PC-9 (cell line): ENCODE measurements around the gene MED13L.

Experiments used
- EZH2 ChIP-seq: fragments of 200-600 bp; sonication (generic); IDR thresholded peaks from 2 replicates; pipeline ENCODE4 v1.8.0; 2017; ENCODE audit warnings: antibody characterized with exemption, low read depth
- TF ChIP-seq, protein P1 (sequence below): fragments of 200-600 bp; sonication (generic); conservative IDR thresholded peaks from 2 replicates; pipeline ENCODE4 v1.6.1; 2017; ENCODE audit warnings: mixed run types, antibody characterized with exemption, mild to moderate bottlenecking, moderate library complexity

GRCh38 chr12:116246490-116247179 is 30.9 kb downstream of the MED13L start:
- TF ChIP-seq, protein P1, sequence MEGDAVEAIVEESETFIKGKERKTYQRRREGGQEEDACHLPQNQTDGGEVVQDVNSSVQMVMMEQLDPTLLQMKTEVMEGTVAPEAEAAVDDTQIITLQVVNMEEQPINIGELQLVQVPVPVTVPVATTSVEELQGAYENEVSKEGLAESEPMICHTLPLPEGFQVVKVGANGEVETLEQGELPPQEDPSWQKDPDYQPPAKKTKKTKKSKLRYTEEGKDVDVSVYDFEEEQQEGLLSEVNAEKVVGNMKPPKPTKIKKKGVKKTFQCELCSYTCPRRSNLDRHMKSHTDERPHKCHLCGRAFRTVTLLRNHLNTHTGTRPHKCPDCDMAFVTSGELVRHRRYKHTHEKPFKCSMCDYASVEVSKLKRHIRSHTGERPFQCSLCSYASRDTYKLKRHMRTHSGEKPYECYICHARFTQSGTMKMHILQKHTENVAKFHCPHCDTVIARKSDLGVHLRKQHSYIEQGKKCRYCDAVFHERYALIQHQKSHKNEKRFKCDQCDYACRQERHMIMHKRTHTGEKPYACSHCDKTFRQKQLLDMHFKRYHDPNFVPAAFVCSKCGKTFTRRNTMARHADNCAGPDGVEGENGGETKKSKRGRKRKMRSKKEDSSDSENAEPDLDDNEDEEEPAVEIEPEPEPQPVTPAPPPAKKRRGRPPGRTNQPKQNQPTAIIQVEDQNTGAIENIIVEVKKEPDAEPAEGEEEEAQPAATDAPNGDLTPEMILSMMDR, result no peak
- no peak for TF ChIP-seq EZH2
